AG04449 (cell line): ENCODE results near the gene ANKFN1.

Experiments used
- CTCF ChIA-PET: fragments of 350-600 bp; formaldehyde crosslinking; extraction: SDS; loops from one replicate; lab custom pipeline; 2021; ENCODE audit warnings: antibody characterized with exemption; lab: Yijun Ruan, JAX
- POLR2A ChIA-PET: fragments of 400-600, 350-600 bp; formaldehyde crosslinking; extraction: SDS; loops from one replicate; lab custom pipeline; 2020; ENCODE audit warnings: antibody characterized with exemption, inconsistent platforms; lab: Yijun Ruan, JAX
- DNase-seq: peaks from one replicate; pipeline ENCODE4 v3.0.0-alpha.2; 2010; ENCODE audit warnings: low read depth, low spot score
- H3K4me3 ChIP-seq: 2 replicates; pipeline ENCODE4 v1.5.1; 2011; ENCODE audit warnings: low read depth, mild to moderate bottlenecking, control low read depth, low read length
- CTCF ChIP-seq: IDR thresholded peaks from one replicate; pipeline ENCODE4 v1.5.1; 2011; ENCODE audit warnings: mild to moderate bottlenecking, moderate library complexity, low read length, control low read depth, inconsistent platforms; ENCODE audit not compliant: insufficient read depth; ENCODE audit errors: missing control alignments

ANKFN1 gene

GRCh38 chr17:56309897-56310296 is 156.6 kb downstream of the ANKFN1 start:
- CTCF ChIA-PET: no interaction called here
- no peak for TF ChIP-seq CTCF
- no peak for DNase-seq
- H3K4me3 ChIP-seq: no peak overlapping the region
- POLR2A ChIA-PET: no interaction called here

- ChIA-PET POLR2A (no interaction called here), CTCF (no interaction called here)
- no peak overlapping the region for H3K4me3 ChIP-seq
- DNase-seq: no peak
- TF ChIP-seq CTCF: no peak
Measured at GRCh38 chr17:56310782-56311181, 157.5 kb downstream of the ANKFN1 start.

GRCh38 chr17:56313201-56313600 is 159.9 kb downstream of the ANKFN1 start:
- TF ChIP-seq CTCF: no peak
- CTCF ChIA-PET: interaction anchor here (1.3 kb wide), 1 partner anchor 186 kb away, joined by 5 read pairs; no protein-coding TSS in a partner anchor
- no peak for DNase-seq
- POLR2A ChIA-PET: no interaction called here
- no peak overlapping the region for H3K4me3 ChIP-seq

- no peak overlapping the region for H3K4me3 ChIP-seq
- POLR2A ChIA-PET: no interaction called here
- no peak for DNase-seq
- CTCF ChIA-PET: interaction anchor here (1.3 kb wide), 1 partner anchor 187 kb away, joined by 5 read pairs; no protein-coding TSS in a partner anchor
- no peak for TF ChIP-seq CTCF
Measured at GRCh38 chr17:56314026-56314425, 160.8 kb downstream of the ANKFN1 start.

- TF ChIP-seq CTCF: no peak
- POLR2A ChIA-PET: no interaction called here
- CTCF ChIA-PET: interaction anchor here (6.3 kb wide), 1 partner anchor 187 kb away, joined by 76 read pairs; no protein-coding TSS in a partner anchor
- no peak for DNase-seq
- H3K4me3 ChIP-seq: no peak overlapping the region
Measured at GRCh38 chr17:56314984-56315602, 161.8 kb downstream of the ANKFN1 start.

GRCh38 chr17:56316604-56317003 is 163.3 kb downstream of the ANKFN1 start:
- CTCF ChIA-PET: interaction anchor here (1.0 to 6.3 kb wide), 4 partner anchors 182 to 318 kb away, joined by 3 to 76 read pairs (median 12); no protein-coding TSS in a partner anchor
- TF ChIP-seq CTCF: no peak
- POLR2A ChIA-PET: no interaction called here
- no peak overlapping the region for H3K4me3 ChIP-seq
- DNase-seq: no peak
